ENCODE results near the gene CD24.
A peak's percentile ranks its signal among the peaks of the same experiment; 100 is the strongest.
"Not testable (repeated sequence)": the region's sequence is repeated elsewhere in the genome, so short reads cannot be mapped to it uniquely, and the experiment has no call there.

Gene CD24

DNA sequence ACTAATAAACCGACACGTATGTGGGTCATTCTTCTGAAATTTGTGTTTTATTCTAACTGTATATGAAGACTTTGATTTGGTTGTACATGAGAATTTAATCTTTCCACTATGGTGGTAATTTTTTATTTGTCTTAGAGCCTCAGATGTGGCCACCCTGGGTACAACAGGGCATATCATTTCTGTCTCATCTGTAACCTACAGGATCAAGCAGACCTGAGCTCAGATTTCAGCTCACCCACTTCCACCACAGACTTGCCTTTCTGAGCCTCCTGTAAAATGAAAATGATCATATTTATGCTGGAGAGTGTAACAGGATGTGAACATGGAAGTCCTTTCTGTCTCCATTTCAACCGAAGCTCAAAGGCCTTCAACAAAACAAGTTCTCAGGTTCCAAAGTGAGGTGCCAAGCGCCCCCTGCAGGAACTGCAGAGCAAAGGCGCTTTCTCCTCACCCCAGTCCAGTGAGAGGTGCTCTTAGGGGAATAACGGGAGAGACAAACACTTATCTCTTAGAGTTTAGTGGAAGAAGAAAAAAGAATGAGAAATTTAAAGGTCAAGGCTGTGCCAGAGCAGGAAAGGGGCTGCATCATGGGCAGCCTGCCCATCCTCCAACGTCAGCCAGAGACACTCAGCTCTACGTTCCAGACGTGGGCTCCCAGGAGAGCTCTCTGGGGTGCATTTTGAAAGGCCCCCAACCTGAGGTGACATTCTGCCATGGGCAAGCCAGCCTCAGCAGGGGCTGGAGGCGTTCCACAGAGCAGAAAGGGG, 23.0 kb upstream of the CD24 start:
- DNase-seq (ENCODE audit: low read depth): no peak
- TF ChIP-seq, protein P1, sequence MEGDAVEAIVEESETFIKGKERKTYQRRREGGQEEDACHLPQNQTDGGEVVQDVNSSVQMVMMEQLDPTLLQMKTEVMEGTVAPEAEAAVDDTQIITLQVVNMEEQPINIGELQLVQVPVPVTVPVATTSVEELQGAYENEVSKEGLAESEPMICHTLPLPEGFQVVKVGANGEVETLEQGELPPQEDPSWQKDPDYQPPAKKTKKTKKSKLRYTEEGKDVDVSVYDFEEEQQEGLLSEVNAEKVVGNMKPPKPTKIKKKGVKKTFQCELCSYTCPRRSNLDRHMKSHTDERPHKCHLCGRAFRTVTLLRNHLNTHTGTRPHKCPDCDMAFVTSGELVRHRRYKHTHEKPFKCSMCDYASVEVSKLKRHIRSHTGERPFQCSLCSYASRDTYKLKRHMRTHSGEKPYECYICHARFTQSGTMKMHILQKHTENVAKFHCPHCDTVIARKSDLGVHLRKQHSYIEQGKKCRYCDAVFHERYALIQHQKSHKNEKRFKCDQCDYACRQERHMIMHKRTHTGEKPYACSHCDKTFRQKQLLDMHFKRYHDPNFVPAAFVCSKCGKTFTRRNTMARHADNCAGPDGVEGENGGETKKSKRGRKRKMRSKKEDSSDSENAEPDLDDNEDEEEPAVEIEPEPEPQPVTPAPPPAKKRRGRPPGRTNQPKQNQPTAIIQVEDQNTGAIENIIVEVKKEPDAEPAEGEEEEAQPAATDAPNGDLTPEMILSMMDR (IDR thresholded peaks at IDR 0.05; ENCODE audit: low read depth, low read length, missing control alignments): peak; percentile 89
- H3K4me3 ChIP-seq (ENCODE audit: low read depth, low read length): no peak overlapping the region
- in situ Hi-C loops (cut with HindIII; ENCODE audit: low sequenced_read_pairs): no loop called here

DNA sequence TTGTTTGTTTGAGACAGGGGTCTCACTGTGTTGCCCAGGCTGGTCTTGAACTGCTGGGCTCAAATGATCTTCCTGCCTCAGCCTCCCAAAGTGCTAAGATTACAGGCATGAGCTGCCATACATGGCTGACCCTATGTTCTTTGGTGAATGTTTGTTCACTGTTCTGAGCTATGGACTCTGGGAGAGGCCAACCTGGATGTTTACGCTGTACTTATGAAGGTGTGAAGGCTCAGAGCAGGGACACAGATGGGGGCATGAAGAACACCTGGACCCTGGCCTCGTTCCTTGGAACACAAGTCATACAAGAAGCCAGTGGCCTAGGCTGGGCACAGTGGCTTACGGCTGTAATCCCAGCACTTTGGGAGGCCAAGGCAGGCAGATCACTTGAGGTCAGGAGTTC, 21.1 kb upstream of the CD24 start:
- in situ Hi-C loops (cut with HindIII; ENCODE audit: low sequenced_read_pairs): no loop called here
- TF ChIP-seq, protein P1 (IDR thresholded peaks at IDR 0.05; ENCODE audit: low read depth, low read length, missing control alignments): no peak
- DNase-seq (ENCODE audit: low read depth): no peak
- H3K4me3 ChIP-seq (ENCODE audit: low read depth, low read length): no peak overlapping the region

DNA sequence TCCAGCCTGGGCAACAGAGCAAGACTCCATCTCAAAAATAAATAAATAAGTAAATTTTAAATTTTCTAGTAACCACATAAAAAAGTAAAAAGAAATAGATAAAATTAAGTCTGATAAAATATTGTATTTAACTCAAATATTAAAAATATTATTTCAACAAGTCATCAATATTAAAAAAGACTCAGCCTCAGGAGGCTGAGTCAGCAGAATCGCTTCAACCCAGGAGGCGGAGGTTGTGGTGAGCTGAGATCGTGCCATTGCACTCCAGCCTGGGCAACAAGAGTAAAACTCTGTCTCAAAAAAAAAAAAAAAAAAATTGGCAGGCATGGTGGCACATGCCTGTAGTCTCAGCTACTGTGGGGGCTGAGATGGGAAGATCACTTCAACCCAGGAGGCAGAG, 15.2 kb upstream of the CD24 start:
- DNase-seq (ENCODE audit: low read depth); H3K4me3 ChIP-seq (ENCODE audit: low read depth, low read length); in situ Hi-C loops (cut with HindIII; ENCODE audit: low sequenced_read_pairs): not testable (repeated sequence)

DNA sequence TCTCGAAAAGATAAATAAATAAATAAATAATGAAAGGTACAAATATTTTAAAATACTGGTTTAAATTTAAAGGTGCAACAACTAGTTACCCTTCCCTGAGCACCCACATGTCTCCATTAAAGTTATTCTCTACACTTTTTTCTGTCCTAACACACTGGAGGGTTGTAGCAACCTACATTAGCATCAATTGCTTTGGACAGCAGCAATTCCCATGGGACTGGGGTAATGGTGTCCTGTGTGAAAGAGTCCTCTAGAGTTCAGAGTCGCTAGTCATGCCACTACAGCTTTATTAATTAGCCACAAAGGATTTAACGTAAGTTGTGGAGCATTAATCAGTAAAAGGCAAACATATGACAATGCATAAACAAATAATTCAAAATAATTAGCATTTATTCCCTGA, 14.1 kb upstream of the CD24 start:
- DNase-seq (ENCODE audit: low read depth): no peak
- TF ChIP-seq, protein P1 (IDR thresholded peaks at IDR 0.05; ENCODE audit: low read depth, low read length, missing control alignments): no peak
- no peak overlapping the region for H3K4me3 ChIP-seq (ENCODE audit: low read depth, low read length)
- in situ Hi-C loops (cut with HindIII; ENCODE audit: low sequenced_read_pairs): no loop called here

DNA sequence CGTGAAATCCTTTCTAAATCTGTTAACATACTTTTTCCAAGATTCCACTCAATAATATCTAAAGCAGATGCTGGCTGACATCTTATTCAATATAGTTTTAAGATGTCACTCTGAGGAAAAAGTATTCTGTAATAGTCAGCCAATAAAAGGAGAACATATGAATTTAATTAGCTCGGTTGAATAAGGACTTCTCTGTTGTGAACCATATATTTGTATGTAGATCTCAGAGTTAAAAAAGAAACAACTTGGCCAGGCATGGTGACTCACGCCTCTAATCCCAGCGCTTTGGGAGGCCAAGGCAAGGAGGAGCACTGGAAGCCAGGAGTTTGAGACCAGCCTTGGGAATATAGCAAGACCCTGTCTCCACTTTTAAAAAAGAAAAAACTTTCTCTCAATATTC, 7.4 kb upstream of the CD24 start:
- no peak overlapping the region for H3K4me3 ChIP-seq (ENCODE audit: low read depth, low read length)
- TF ChIP-seq, protein P1 (IDR thresholded peaks at IDR 0.05; ENCODE audit: low read depth, low read length, missing control alignments): no peak
- DNase-seq (ENCODE audit: low read depth): no peak
- in situ Hi-C loops (cut with HindIII; ENCODE audit: low sequenced_read_pairs): no loop called here

DNA sequence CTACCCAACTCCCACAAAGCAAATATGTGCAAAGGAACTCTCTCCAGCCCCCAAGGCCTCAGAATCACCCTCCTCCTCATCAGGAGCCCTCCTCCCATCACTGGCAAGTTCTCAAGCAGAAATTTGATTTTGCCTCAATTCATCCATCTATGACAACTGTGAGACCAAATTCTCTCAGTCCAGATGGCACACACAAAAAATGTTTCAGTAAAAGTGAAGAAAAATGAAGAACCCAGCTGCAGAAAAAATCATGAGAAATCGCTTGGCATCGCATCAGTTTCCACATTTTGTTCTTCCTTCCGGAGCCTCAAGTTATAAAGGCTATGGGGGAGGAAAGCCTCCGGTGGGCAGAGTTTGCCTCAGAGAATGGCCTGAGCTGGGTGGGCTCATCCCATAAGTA, 6.4 kb upstream of the CD24 start:
- TF ChIP-seq, protein P1 (IDR thresholded peaks at IDR 0.05; ENCODE audit: low read depth, low read length, missing control alignments): no peak
- DNase-seq (ENCODE audit: low read depth): no peak
- no peak overlapping the region for H3K4me3 ChIP-seq (ENCODE audit: low read depth, low read length)
- in situ Hi-C loops (cut with HindIII; ENCODE audit: low sequenced_read_pairs): no loop called here

DNA sequence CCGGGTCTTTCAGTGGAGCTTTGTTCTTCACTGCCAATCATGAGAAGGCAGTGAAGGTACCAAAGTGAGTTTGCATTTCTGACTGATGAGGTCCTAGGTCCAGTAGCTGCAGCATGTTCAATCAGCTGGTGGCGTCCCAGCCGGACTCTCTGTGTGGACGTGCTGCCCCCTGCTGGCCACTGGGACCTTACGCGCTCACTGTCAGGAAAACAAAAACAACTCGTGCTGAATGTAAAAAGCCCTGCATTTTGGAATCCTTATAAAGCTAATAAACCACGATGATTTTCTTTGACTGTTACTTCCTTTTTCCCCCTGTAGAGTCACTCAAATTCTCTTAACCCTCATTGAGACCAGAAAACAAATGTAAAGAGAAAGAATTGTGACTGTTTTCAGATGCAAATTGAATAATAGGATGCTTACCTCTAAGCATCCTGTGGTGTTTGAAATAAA, 4.9 kb upstream of the CD24 start:
- in situ Hi-C loops (cut with HindIII; ENCODE audit: low sequenced_read_pairs): no loop called here
- peak; percentile 72 for DNase-seq (ENCODE audit: low read depth)
- no peak overlapping the region for H3K4me3 ChIP-seq (ENCODE audit: low read depth, low read length)
- TF ChIP-seq, protein P1 (IDR thresholded peaks at IDR 0.05; ENCODE audit: low read depth, low read length, missing control alignments): peak; percentile 97

All from astrocyte of the cerebellum (primary cell).